Measurements from ENCODE around the gene KRT80.

KRT80 gene

GRCh38 chr12:52233462-52234207, 41.8 kb upstream of the KRT80 start:
- peaks cover 36% of the 10 kb centered on the region for H3K4me1 ChIP-seq (ENCODE audit: control insufficient read depth, low read depth, low read length)

GRCh38 chr12:52232674-52233461, 41.1 kb upstream of the KRT80 start, which contains the start of gene KRT7:
KRT7 (plus strand) TSS chr12:52233243; CDS start chr12:52233297, 54 bp downstream.
- peak within 1 kb of the TSS; percentile 54 for H3K4me3 ChIP-seq (ENCODE audit: low read length)
- no peak within 1 kb of the TSS for H3K27ac ChIP-seq (ENCODE audit: low read length)
- H3K4me1 ChIP-seq (ENCODE audit: control insufficient read depth, low read depth, low read length) = peaks cover 30% of the 10 kb centered on the region
- H3K9ac ChIP-seq (ENCODE audit: low read length) = no peak within 1 kb of the TSS
- H3K9me3 ChIP-seq (ENCODE audit: control insufficient read depth, low read depth, low read length) = no peaks in the 10 kb centered on the region
- peaks cover 45% of the 10 kb centered on the region for H3K27me3 ChIP-seq (ENCODE audit: control insufficient read depth, insufficient read depth, low read length)
- H3K36me3 ChIP-seq (ENCODE audit: control insufficient read depth, low read depth, low read length) = no peaks in the 10 kb centered on the region

More at GRCh38 chr12:52233462-52234207, 41.8 kb upstream of the KRT80 start:
- H3K9me3 ChIP-seq (ENCODE audit: control insufficient read depth, low read depth, low read length) = no peaks in the 10 kb centered on the region
- peak overlapping the region; percentile 54 for H3K4me3 ChIP-seq (ENCODE audit: low read length)
- no peaks in the 10 kb centered on the region for H3K36me3 ChIP-seq (ENCODE audit: control insufficient read depth, low read depth, low read length)
- no peak overlapping the region for H3K27ac ChIP-seq (ENCODE audit: low read length)
- peaks cover 45% of the 10 kb centered on the region for H3K27me3 ChIP-seq (ENCODE audit: control insufficient read depth, insufficient read depth, low read length)
- H3K9ac ChIP-seq (ENCODE audit: low read length) = no peak overlapping the region

GRCh38 chr12:52232203-52232673, 40.4 kb upstream of the KRT80 start:
- peaks cover 45% of the 10 kb centered on the region for H3K27me3 ChIP-seq (ENCODE audit: control insufficient read depth, insufficient read depth, low read length)
- H3K4me3 ChIP-seq (ENCODE audit: low read length) = peak overlapping the region; percentile 54
- H3K9ac ChIP-seq (ENCODE audit: low read length) = no peak overlapping the region
- no peaks in the 10 kb centered on the region for H3K36me3 ChIP-seq (ENCODE audit: control insufficient read depth, low read depth, low read length)
- no peaks in the 10 kb centered on the region for H3K9me3 ChIP-seq (ENCODE audit: control insufficient read depth, low read depth, low read length)
- H3K4me1 ChIP-seq (ENCODE audit: control insufficient read depth, low read depth, low read length) = peaks cover 26% of the 10 kb centered on the region
- no peak overlapping the region for H3K27ac ChIP-seq (ENCODE audit: low read length)

GRCh38 chr12:52231305-52232202, 39.7 kb upstream of the KRT80 start:
- peaks cover 23% of the 10 kb centered on the region for H3K4me1 ChIP-seq (ENCODE audit: control insufficient read depth, low read depth, low read length)
- no peaks in the 10 kb centered on the region for H3K36me3 ChIP-seq (ENCODE audit: control insufficient read depth, low read depth, low read length)
- H3K9ac ChIP-seq (ENCODE audit: low read length) = no peak overlapping the region
- no peaks in the 10 kb centered on the region for H3K9me3 ChIP-seq (ENCODE audit: control insufficient read depth, low read depth, low read length)
- H3K4me3 ChIP-seq (ENCODE audit: low read length) = no peak overlapping the region
- peaks cover 45% of the 10 kb centered on the region for H3K27me3 ChIP-seq (ENCODE audit: control insufficient read depth, insufficient read depth, low read length)
- no peak overlapping the region for H3K27ac ChIP-seq (ENCODE audit: low read length)

GRCh38 chr12:52230364-52231281, 38.8 kb upstream of the KRT80 start:
- H3K27ac ChIP-seq (ENCODE audit: low read length) = no peak overlapping the region
- H3K27me3 ChIP-seq (ENCODE audit: control insufficient read depth, insufficient read depth, low read length) = peaks cover 45% of the 10 kb centered on the region
- no peaks in the 10 kb centered on the region for H3K9me3 ChIP-seq (ENCODE audit: control insufficient read depth, low read depth, low read length)
- H3K4me3 ChIP-seq (ENCODE audit: low read length) = no peak overlapping the region
- no peak overlapping the region for H3K9ac ChIP-seq (ENCODE audit: low read length)
- H3K36me3 ChIP-seq (ENCODE audit: control insufficient read depth, low read depth, low read length) = no peaks in the 10 kb centered on the region
- H3K4me1 ChIP-seq (ENCODE audit: control insufficient read depth, low read depth, low read length) = peaks cover 23% of the 10 kb centered on the region

GRCh38 chr12:52229836-52230343, 38.1 kb upstream of the KRT80 start:
- Histone ChIP-seq H3K4me1 (ENCODE audit: control insufficient read depth, low read depth, low read length) (peaks cover 23% of the 10 kb centered on the region), H3K9me3 (ENCODE audit: control insufficient read depth, low read depth, low read length) (no peaks in the 10 kb centered on the region), H3K36me3 (ENCODE audit: control insufficient read depth, low read depth, low read length) (no peaks in the 10 kb centered on the region), H3K4me3 (ENCODE audit: low read length) (no peak overlapping the region), H3K9ac (ENCODE audit: low read length) (no peak overlapping the region), H3K27me3 (ENCODE audit: control insufficient read depth, insufficient read depth, low read length) (peaks cover 44% of the 10 kb centered on the region), H3K27ac (ENCODE audit: low read length) (no peak overlapping the region)

GRCh38 chr12:52228931-52229330, 37.1 kb upstream of the KRT80 start:
- peaks cover 16% of the 10 kb centered on the region for H3K4me1 ChIP-seq (ENCODE audit: control insufficient read depth, low read depth, low read length)
- no peak overlapping the region for H3K4me3 ChIP-seq (ENCODE audit: low read length)
- H3K36me3 ChIP-seq (ENCODE audit: control insufficient read depth, low read depth, low read length) = no peaks in the 10 kb centered on the region
- no peaks in the 10 kb centered on the region for H3K9me3 ChIP-seq (ENCODE audit: control insufficient read depth, low read depth, low read length)
- peaks cover 35% of the 10 kb centered on the region for H3K27me3 ChIP-seq (ENCODE audit: control insufficient read depth, insufficient read depth, low read length)
- no peak overlapping the region for H3K9ac ChIP-seq (ENCODE audit: low read length)
- no peak overlapping the region for H3K27ac ChIP-seq (ENCODE audit: low read length)

- peaks cover 30% of the 10 kb centered on the region for H3K27me3 ChIP-seq (ENCODE audit: control insufficient read depth, insufficient read depth, low read length)
- no peaks in the 10 kb centered on the region for H3K9me3 ChIP-seq (ENCODE audit: control insufficient read depth, low read depth, low read length)
- peaks cover 11% of the 10 kb centered on the region for H3K4me1 ChIP-seq (ENCODE audit: control insufficient read depth, low read depth, low read length)
- H3K4me3 ChIP-seq (ENCODE audit: low read length) = no peak overlapping the region
- H3K9ac ChIP-seq (ENCODE audit: low read length) = no peak overlapping the region
- H3K36me3 ChIP-seq (ENCODE audit: control insufficient read depth, low read depth, low read length) = no peaks in the 10 kb centered on the region
- H3K27ac ChIP-seq (ENCODE audit: low read length) = no peak overlapping the region
Observed at GRCh38 chr12:52228366-52228765, 36.6 kb upstream of the KRT80 start.

- H3K9me3 ChIP-seq (ENCODE audit: control insufficient read depth, low read depth, low read length) = no peaks in the 10 kb centered on the region
- peaks cover 23% of the 10 kb centered on the region for H3K27me3 ChIP-seq (ENCODE audit: control insufficient read depth, insufficient read depth, low read length)
- no peak overlapping the region for H3K27ac ChIP-seq (ENCODE audit: low read length)
- H3K9ac ChIP-seq (ENCODE audit: low read length) = no peak overlapping the region
- peaks cover 11% of the 10 kb centered on the region for H3K4me1 ChIP-seq (ENCODE audit: control insufficient read depth, low read depth, low read length)
- no peaks in the 10 kb centered on the region for H3K36me3 ChIP-seq (ENCODE audit: control insufficient read depth, low read depth, low read length)
- no peak overlapping the region for H3K4me3 ChIP-seq (ENCODE audit: low read length)
Observed at GRCh38 chr12:52227606-52228166, 35.9 kb upstream of the KRT80 start.

- Histone ChIP-seq H3K27ac (ENCODE audit: low read length) (no peak overlapping the region), H3K9ac (ENCODE audit: low read length) (no peak overlapping the region), H3K36me3 (ENCODE audit: control insufficient read depth, low read depth, low read length) (no peaks in the 10 kb centered on the region), H3K9me3 (ENCODE audit: control insufficient read depth, low read depth, low read length) (no peaks in the 10 kb centered on the region), H3K27me3 (ENCODE audit: control insufficient read depth, insufficient read depth, low read length) (peaks cover 16% of the 10 kb centered on the region), H3K4me3 (ENCODE audit: low read length) (no peak overlapping the region), H3K4me1 (ENCODE audit: control insufficient read depth, low read depth, low read length) (peaks cover 7% of the 10 kb centered on the region)
Observed at GRCh38 chr12:52226446-52226845, 34.6 kb upstream of the KRT80 start.
